Measurements from ENCODE around the gene TCEANC2. TPM values are rescaled to one million over a fixed set of nuclear protein-coding genes. Genes with fewer than 3 reads are reported as not detected.

Gene TCEANC2
- total and polyA plus RNA-seq, 2 of the 4 experiments (the other 2 are of a cell fraction): 2.4 to 3.2 TPM

GRCh38 chr1:54095546-54096226 lies 42.3 kb downstream of the TCEANC2 start:
- TF ChIP-seq FOS (IDR thresholded peaks at IDR 0.05; ENCODE audit: low read depth, low read length): no peak
- no peak for TF ChIP-seq CHD1 (IDR thresholded peaks at IDR 0.05; ENCODE audit: low read depth, low read length)
- TF ChIP-seq USF2 (IDR thresholded peaks at IDR 0.05; ENCODE audit: low read depth, low read length): no peak
- no peak for TF ChIP-seq MXI1 (IDR thresholded peaks at IDR 0.05; ENCODE audit: borderline replicate concordance, low read depth, low read length)
- no peak for TF ChIP-seq RFX5 (IDR thresholded peaks at IDR 0.05; ENCODE audit: low read depth, low read length)
- TF ChIP-seq MAZ (IDR thresholded peaks at IDR 0.05; ENCODE audit: borderline replicate concordance, low read depth, low read length): no peak
- no peak for TF ChIP-seq SMC3 (IDR thresholded peaks at IDR 0.05; ENCODE audit: low read depth, low read length)
- no peak for TF ChIP-seq RAD21 (IDR thresholded peaks at IDR 0.05; ENCODE audit: low read length)
- TF ChIP-seq BHLHE40 (IDR thresholded peaks at IDR 0.05; ENCODE audit: low read depth, low read length): no peak
- Histone ChIP-seq H3K18ac (ENCODE audit: low read depth, low read length) (no peak overlapping the region), H3K27me3 (ENCODE audit: control insufficient read depth, insufficient read depth, low read length) (no peaks in the 10 kb centered on the region), H3K4me3 (ENCODE audit: insufficient read depth, low read depth, low read length) (no peak overlapping the region), H2BK5ac (ENCODE audit: low read depth, low read length, poor library complexity, severe bottlenecking) (no peak overlapping the region), H3K56ac (ENCODE audit: extremely low read depth, insufficient read depth, low read length) (no peak overlapping the region), H4K20me1 (ENCODE audit: insufficient read depth, low read length) (no peaks in the 10 kb centered on the region), H3K23ac (ENCODE audit: low read depth, low read length) (no peak overlapping the region), H2AFZ (replicated peaks; ENCODE audit: low read length, poor library complexity) (no peak overlapping the region), H2BK120ac (ENCODE audit: low read depth, low read length) (no peak overlapping the region), H3K27ac (ENCODE audit: insufficient read depth, low read length) (no peak overlapping the region), H3K4me1 (ENCODE audit: control insufficient read depth, insufficient read depth, low read length) (no peaks in the 10 kb centered on the region), H3K4ac (ENCODE audit: low read depth, low read length) (no peak overlapping the region), H3K79me1 (ENCODE audit: low read depth in 1 of 2, low read length in 2 of 2) (no peaks in the 10 kb centered on the region), H2AK9ac (replicated peaks; ENCODE audit: low read depth, low read length, poor library complexity) (no peak overlapping the region), H4K91ac (ENCODE audit: insufficient read depth, low read depth, low read length) (no peak overlapping the region), H2AK5ac (ENCODE audit: low read depth, low read length) (no peak overlapping the region), H4K5ac (ENCODE audit: low read depth, low read length) (no peak overlapping the region), H3K9me1 (ENCODE audit: insufficient read depth, low read length) (no peaks in the 10 kb centered on the region), H3K9me3 (ENCODE audit: control insufficient read depth, insufficient read depth, low read length) (no peaks in the 10 kb centered on the region), H2BK15ac (ENCODE audit: low read depth, low read length) (no peak overlapping the region), H3K4me2 (ENCODE audit: low read depth, low read length) (no peak overlapping the region), H3K14ac (replicated peaks; ENCODE audit: low read depth, low read length) (no peak overlapping the region), H3K9ac (ENCODE audit: low read depth, low read length) (no peak overlapping the region), H3K36me3 (ENCODE audit: control insufficient read depth, insufficient read depth, low read length) (peaks cover 7% of the 10 kb centered on the region; the same call in 1 of the 2 replicates), H2BK20ac (ENCODE audit: low read depth, low read length) (no peak overlapping the region), H4K8ac (ENCODE audit: low read depth in 2 of 2, low read length in 2 of 2) (no peak overlapping the region)
- intact Hi-C loops (cut with micrococcal nuclease) (loop anchor here (2.0 kb wide), 1 partner anchor 51 kb away; no protein-coding TSS in a partner anchor), dilution Hi-C loops (cut with HindIII; ENCODE audit: low sequenced_read_pairs, unreplicated experiment) (no loop called here), in situ Hi-C loops (cut with MboI; ENCODE audit: low sequenced_read_pairs) (no loop called here)
- no CpG with 5 or more reads among the region's 8 CpGs for WGBS, 2 experiments (ENCODE audit: extremely low coverage in 2 of 2, insufficient read length in 1 of 2)
- ChIA-PET CTCF (no interaction called here), POLR2A (ENCODE audit: unreplicated experiment) (no interaction called here)
- DNase-seq (no peak), ATAC-seq (ENCODE audit: low read depth) (no peak)
- no TSS peak for BruUV-seq (replicated peaks)
